K562 (cell line): ENCODE measurements around the gene SLC13A3. TPM values are rescaled to one million over a fixed set of nuclear protein-coding genes. Genes with fewer than 3 reads are reported as not detected.

Experiments used
- DMBX1 ChIP-seq: fragments of 250-450 bp; sonication (Bioruptor Pico); IDR thresholded peaks from 2 replicates; pipeline ENCODE4 v1.8.0; 2022; ENCODE audit warnings: inconsistent platforms, mild to moderate bottlenecking, moderate library complexity, borderline replicate concordance
- EP400 ChIP-seq: fragments of 450-650 bp; IDR thresholded peaks from 2 replicates; pipeline ENCODE4 v1.6.1; 2017; ENCODE audit warnings: antibody characterized with exemption, mild to moderate bottlenecking, moderate library complexity
- ETV1 ChIP-seq: fragments of 450-650 bp; conservative IDR thresholded peaks from 2 replicates; pipeline ENCODE4 v1.6.1; 2016; ENCODE audit warnings: missing genetic modification characterization, control low read depth, low read depth, missing compliant biosample characterization
- MAFK ChIP-seq: IDR thresholded peaks from 2 replicates; pipeline ENCODE4 v1.6.1; 2011; ENCODE audit warnings: low read length, improper control_type of control experiment
- MEF2D ChIP-seq: conservative IDR thresholded peaks from 2 replicates; pipeline ENCODE4 v1.6.1; 2016; ENCODE audit warnings: low read depth, missing genetic modification characterization, missing compliant biosample characterization
- MEIS2 ChIP-seq: fragments of 450-650 bp; IDR thresholded peaks from 2 replicates; pipeline ENCODE4 v1.6.1; 2014; ENCODE audit warnings: mild to moderate bottlenecking; ENCODE audit not compliant: partially characterized antibody
- NR4A1 ChIP-seq, 2 experiments: fragments of 250-450 bp in 1 of 2; fragments of 450-650 bp in 1 of 2; sonication (Bioruptor Pico) in 1 of 2; IDR thresholded peaks; 2 replicates each; pipeline versions ENCODE4 v1.4.0 to v1.6.1; 2016 to 2020; ENCODE audit warnings: mild to moderate bottlenecking in 2 of 2, missing compliant biosample characterization in 1 of 2, missing genetic modification characterization in 1 of 2, moderate library complexity in 1 of 2
- NUFIP1 ChIP-seq: fragments of 450-650 bp; IDR thresholded peaks from 2 replicates; pipeline ENCODE4 v1.6.1; 2018; ENCODE audit not compliant: partially characterized antibody
- PCBP2 ChIP-seq: fragments of 200-400 bp; formaldehyde crosslinking; IDR thresholded peaks from 2 replicates; pipeline ENCODE4 v1.6.1; 2018; ENCODE audit warnings: low read length, low read depth, mild to moderate bottlenecking, moderate library complexity; ENCODE audit not compliant: poor library complexity, severe bottlenecking
- PHTF2 ChIP-seq: fragments of 250-450 bp; sonication (Bioruptor Pico); IDR thresholded peaks from 2 replicates; pipeline ENCODE4 v1.5.0; 2021; ENCODE audit warnings: mild to moderate bottlenecking
- POLR2AphosphoS2 ChIP-seq: IDR thresholded peaks from 2 replicates; pipeline ENCODE4 v1.6.1; 2012; ENCODE audit warnings: low read length, improper control_type of control experiment
- SFPQ ChIP-seq: fragments of 200-400 bp; formaldehyde crosslinking; IDR thresholded peaks from 2 replicates; pipeline ENCODE4 v1.6.1; 2017; ENCODE audit warnings: mild to moderate bottlenecking, low read depth, low read length, moderate library complexity
- TFAM ChIP-seq: fragments of 250-450 bp; sonication (Bioruptor Pico); conservative IDR thresholded peaks from 2 replicates; pipeline ENCODE4 v1.5.0; 2021; ENCODE audit warnings: mild to moderate bottlenecking, moderate library complexity
- ZNF311 ChIP-seq: fragments of 250-450 bp; sonication (Bioruptor Pico); IDR thresholded peaks from 2 replicates; pipeline ENCODE4 v1.4.0; 2020; ENCODE audit warnings: mild to moderate bottlenecking, moderate library complexity
- polyA plus RNA-seq, 8 experiments: library from polyadenylated mRNA; depleted of rRNA in 4 of 8; stranded (reverse) in 5 of 8; unstranded in 3 of 8; fragments of >200 nt; fragmentation: Nextera tagmentation in 2 of 8; fragmentation: Illumina TruSeq in 1 of 8; extraction: Ambion mirVana in 2 of 8; extraction: Trizol in 1 of 8; gene quantifications; 2 replicates each; pipeline versions ENCODE4 v1.2.1 to v1.2.3, GENCODE V29; 2011 to 2014; ENCODE audit warnings: inconsistent platforms in 1 of 8, missing spikeins in 1 of 8
- total RNA-seq, 7 experiments: library from RNA; depleted of rRNA in 6 of 7; stranded (reverse); fragments of >200 nt in 6 of 7; fragmentation: Illumina TruSeq in 2 of 7; extraction: Trizol in 2 of 7; gene quantifications; 2 replicates each; pipeline versions ENCODE4 v1.2.1 to v1.2.3, GENCODE V29; 2011 to 2021; ENCODE audit warnings: low replicate concordance in 1 of 7
- TF ChIP-seq, protein P1 (sequence below): IDR thresholded peaks from 2 replicates; pipeline ENCODE4 v1.6.1; 2011; ENCODE audit not compliant: insufficient read length; ENCODE audit errors: extremely low read depth
- TF ChIP-seq, protein P2 (sequence below), 3 experiments: fragments of 200-800 bp in 1 of 3; sonication (Bioruptor generic) in 1 of 3; sonication (generic) in 1 of 3; formaldehyde crosslinking in 1 of 3; IDR thresholded peaks; 2 replicates each; pipeline versions ENCODE4 v1.6.1 to v1.8.0; 2016 to 2022; ENCODE audit warnings: mild to moderate bottlenecking in 2 of 3, missing compliant biosample characterization in 2 of 3, missing genetic modification characterization in 2 of 3, missing genetic modification reagents in 1 of 3
- TF ChIP-seq, protein P3 (sequence below): fragments of 450-650 bp; conservative IDR thresholded peaks from 2 replicates; pipeline ENCODE4 v1.6.1; 2016; ENCODE audit warnings: missing genetic modification characterization, low read depth, mild to moderate bottlenecking, missing compliant biosample characterization, moderate library complexity
- TF ChIP-seq, protein P4 (sequence below): fragments of 450-650 bp; conservative IDR thresholded peaks from 2 replicates; pipeline ENCODE4 v1.6.1; 2016; ENCODE audit warnings: missing genetic modification characterization, low read depth, mild to moderate bottlenecking, control low read depth, missing compliant biosample characterization
- TF ChIP-seq, protein P5 (sequence below), 2 experiments: fragments of 450-650 bp in 1 of 2; sonication (generic) in 1 of 2; formaldehyde crosslinking; conservative IDR thresholded peaks; 2 replicates each; pipeline versions ENCODE4 v1.4.0 to v1.8.1; 2020 to 2022; ENCODE audit warnings: mild to moderate bottlenecking in 1 of 2, missing genetic modification reagents in 1 of 2

SLC13A3 gene
- total and polyA plus RNA-seq, 9 of the 15 experiments (the other 6 are each of a cell fraction or from before 2014, with no cell fraction given), result 5.5 to 16.4 (median 8.5) TPM

GRCh38 chr20:46635514-46636136, 15.6 kb downstream of the SLC13A3 start (continued):
- TF ChIP-seq NR4A1 (CRISPR knock-in tag; IDR thresholded peaks at IDR 0.05), result no peak
- TF ChIP-seq NR4A1 (tag; IDR thresholded peaks at IDR 0.05), result peak; percentile 94
- peak; percentile 34 for TF ChIP-seq MEIS2
- TF ChIP-seq, protein P1, sequence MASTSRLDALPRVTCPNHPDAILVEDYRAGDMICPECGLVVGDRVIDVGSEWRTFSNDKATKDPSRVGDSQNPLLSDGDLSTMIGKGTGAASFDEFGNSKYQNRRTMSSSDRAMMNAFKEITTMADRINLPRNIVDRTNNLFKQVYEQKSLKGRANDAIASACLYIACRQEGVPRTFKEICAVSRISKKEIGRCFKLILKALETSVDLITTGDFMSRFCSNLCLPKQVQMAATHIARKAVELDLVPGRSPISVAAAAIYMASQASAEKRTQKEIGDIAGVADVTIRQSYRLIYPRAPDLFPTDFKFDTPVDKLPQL, result no peak
- TF ChIP-seq SFPQ, result no peak
- TF ChIP-seq NUFIP1, result peak; percentile 68
- peak; percentile 97 for TF ChIP-seq DMBX1
- no peak for TF ChIP-seq TFAM (CRISPR knock-in tag)
- TF ChIP-seq MEF2D (tag), result no peak
- no peak for TF ChIP-seq PHTF2 (CRISPR knock-in tag)
- TF ChIP-seq EP400, result no peak
- TF ChIP-seq, protein P2, sequence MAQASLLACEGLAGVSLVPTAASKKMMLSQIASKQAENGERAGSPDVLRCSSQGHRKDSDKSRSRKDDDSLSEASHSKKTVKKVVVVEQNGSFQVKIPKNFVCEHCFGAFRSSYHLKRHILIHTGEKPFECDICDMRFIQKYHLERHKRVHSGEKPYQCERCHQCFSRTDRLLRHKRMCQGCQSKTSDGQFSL (CRISPR knock-in tag; IDR thresholded peaks at IDR 0.05), result no peak
- TF ChIP-seq, protein P2 (tag; IDR thresholded peaks at IDR 0.05), result peak in 1 of 2 experiments; percentile 63; a peak in 1 of 4 replicates
- TF ChIP-seq, protein P3, sequence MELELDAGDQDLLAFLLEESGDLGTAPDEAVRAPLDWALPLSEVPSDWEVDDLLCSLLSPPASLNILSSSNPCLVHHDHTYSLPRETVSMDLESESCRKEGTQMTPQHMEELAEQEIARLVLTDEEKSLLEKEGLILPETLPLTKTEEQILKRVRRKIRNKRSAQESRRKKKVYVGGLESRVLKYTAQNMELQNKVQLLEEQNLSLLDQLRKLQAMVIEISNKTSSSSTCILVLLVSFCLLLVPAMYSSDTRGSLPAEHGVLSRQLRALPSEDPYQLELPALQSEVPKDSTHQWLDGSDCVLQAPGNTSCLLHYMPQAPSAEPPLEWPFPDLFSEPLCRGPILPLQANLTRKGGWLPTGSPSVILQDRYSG (tag), result peak; percentile 96
- TF ChIP-seq ZNF311 (CRISPR knock-in tag), result peak; percentile 82
- no peak for TF ChIP-seq POLR2AphosphoS2
- no peak for TF ChIP-seq PCBP2
- 0 out of 2 replicates have a peak, but pooled peaks have one; percentile 26 for TF ChIP-seq ETV1 (tag)
- TF ChIP-seq, protein P4, sequence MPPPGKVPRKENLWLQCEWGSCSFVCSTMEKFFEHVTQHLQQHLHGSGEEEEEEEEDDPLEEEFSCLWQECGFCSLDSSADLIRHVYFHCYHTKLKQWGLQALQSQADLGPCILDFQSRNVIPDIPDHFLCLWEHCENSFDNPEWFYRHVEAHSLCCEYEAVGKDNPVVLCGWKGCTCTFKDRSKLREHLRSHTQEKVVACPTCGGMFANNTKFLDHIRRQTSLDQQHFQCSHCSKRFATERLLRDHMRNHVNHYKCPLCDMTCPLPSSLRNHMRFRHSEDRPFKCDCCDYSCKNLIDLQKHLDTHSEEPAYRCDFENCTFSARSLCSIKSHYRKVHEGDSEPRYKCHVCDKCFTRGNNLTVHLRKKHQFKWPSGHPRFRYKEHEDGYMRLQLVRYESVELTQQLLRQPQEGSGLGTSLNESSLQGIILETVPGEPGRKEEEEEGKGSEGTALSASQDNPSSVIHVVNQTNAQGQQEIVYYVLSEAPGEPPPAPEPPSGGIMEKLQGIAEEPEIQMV (tag), result 0 out of 2 replicates have a peak, but pooled peaks have one; percentile 56
- TF ChIP-seq MAFK, result no peak
- TF ChIP-seq, protein P5, sequence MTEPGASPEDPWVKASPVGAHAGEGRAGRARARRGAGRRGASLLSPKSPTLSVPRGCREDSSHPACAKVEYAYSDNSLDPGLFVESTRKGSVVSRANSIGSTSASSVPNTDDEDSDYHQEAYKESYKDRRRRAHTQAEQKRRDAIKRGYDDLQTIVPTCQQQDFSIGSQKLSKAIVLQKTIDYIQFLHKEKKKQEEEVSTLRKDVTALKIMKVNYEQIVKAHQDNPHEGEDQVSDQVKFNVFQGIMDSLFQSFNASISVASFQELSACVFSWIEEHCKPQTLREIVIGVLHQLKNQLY (CRISPR knock-in tag; conservative IDR thresholded peaks at IDR 0.05), result no peak
